Stimulated activated naive CD8-positive, alpha-beta T cell treated with anti-CD3 and anti-CD28 coated beads, Interleukin-15, amount 100 ng/mL, for 72 hours (primary cell): ENCODE measurements around the gene PSMD6.

Experiments
- ATAC-seq: fragments of 150-1000 bp; cut with Tn5 transposase; 2 replicates; pipeline ENCODE4 v1.10.0; 2021; ENCODE audit warnings: mild to moderate bottlenecking, moderate library complexity
- DNase-seq, 2 donors: peaks; one replicate each; pipeline ENCODE4 v3.0.0; 2021 to 2022
- H3K27ac Mint-ChIP-seq, 2 donors: one replicate each; pipeline ENCODE4 v1.8.0; 2022; ENCODE audit warnings: mild to moderate bottlenecking in 2 of 2, mixed read lengths in 2 of 2, moderate library complexity in 2 of 2
- H3K27me3 Mint-ChIP-seq: one replicate; pipeline ENCODE4 v1.8.0; 2022; ENCODE audit warnings: mixed read lengths
- H3K4me1 Mint-ChIP-seq: one replicate; pipeline ENCODE4 v1.8.0; 2022; ENCODE audit warnings: mild to moderate bottlenecking, mixed read lengths
- H3K4me3 Mint-ChIP-seq, 2 donors: one replicate each; pipeline ENCODE4 v1.8.0; 2022; ENCODE audit warnings: mild to moderate bottlenecking in 2 of 2, mixed read lengths in 2 of 2, moderate library complexity in 1 of 2
- H3K9me3 Mint-ChIP-seq, 2 donors: one replicate each; pipeline ENCODE4 v1.8.0; 2022; ENCODE audit warnings: mixed read lengths in 2 of 2

Gene PSMD6

GRCh38 chr3:63967675-63968611 lies 55.4 kb downstream of the PSMD6 start:
- H3K4me1 Mint-ChIP-seq = peaks cover 85% of the 10 kb centered on the region
- no peaks in the 10 kb centered on the region for H3K9me3 Mint-ChIP-seq
- no peaks in the 10 kb centered on the region for H3K27me3 Mint-ChIP-seq
- peak; percentile 52 to 54 for DNase-seq
- peak overlapping the region; percentile 96 to 98 for H3K27ac Mint-ChIP-seq
- ATAC-seq = peak; percentile 74
- H3K4me3 Mint-ChIP-seq = peak overlapping the region; percentile 87 to 90

- Mint-ChIP-seq H3K27me3 (no peaks in the 10 kb centered on the region), H3K9me3 (no peaks in the 10 kb centered on the region), H3K4me1 (peaks cover 75% of the 10 kb centered on the region), H3K4me3 (peak overlapping the region; percentile 28 to 69), H3K27ac (peak overlapping the region; percentile 57 to 74)
- ATAC-seq (no peak), DNase-seq (no peak)
Observed at GRCh38 chr3:63966871-63967270, 56.4 kb downstream of the PSMD6 start.

- DNase-seq (no peak), ATAC-seq (no peak)
- no peak overlapping the region for H3K27ac Mint-ChIP-seq
- no peak overlapping the region for H3K4me3 Mint-ChIP-seq
- peaks cover 66% of the 10 kb centered on the region for H3K4me1 Mint-ChIP-seq
- H3K9me3 Mint-ChIP-seq = no peaks in the 10 kb centered on the region
- H3K27me3 Mint-ChIP-seq = no peaks in the 10 kb centered on the region
Observed at GRCh38 chr3:63966007-63966406, 57.3 kb downstream of the PSMD6 start.

GRCh38 chr3:63964681-63965485 lies 58.4 kb downstream of the PSMD6 start:
- Mint-ChIP-seq H3K27me3 (no peaks in the 10 kb centered on the region), H3K27ac (peak overlapping the region in 1 of 2 donors; percentile 41), H3K9me3 (no peaks in the 10 kb centered on the region), H3K4me1 (peaks cover 63% of the 10 kb centered on the region), H3K4me3 (no peak overlapping the region)
- ATAC-seq (no peak), DNase-seq (no peak)

- H3K27ac Mint-ChIP-seq = no peak overlapping the region
- H3K4me3 Mint-ChIP-seq = no peak overlapping the region
- no peaks in the 10 kb centered on the region for H3K27me3 Mint-ChIP-seq
- H3K9me3 Mint-ChIP-seq = no peaks in the 10 kb centered on the region
- ATAC-seq (no peak), DNase-seq (no peak)
- H3K4me1 Mint-ChIP-seq = peaks cover 55% of the 10 kb centered on the region
Observed at GRCh38 chr3:63963496-63963895, 59.8 kb downstream of the PSMD6 start.

GRCh38 chr3:63961891-63962290 lies 61.4 kb downstream of the PSMD6 start:
- peaks cover 40% of the 10 kb centered on the region for H3K4me1 Mint-ChIP-seq
- H3K27me3 Mint-ChIP-seq = no peaks in the 10 kb centered on the region
- H3K9me3 Mint-ChIP-seq = no peaks in the 10 kb centered on the region
- DNase-seq = no peak
- no peak overlapping the region for H3K27ac Mint-ChIP-seq
- H3K4me3 Mint-ChIP-seq = no peak overlapping the region
- peak; percentile 86 for ATAC-seq
